Astrocyte of the cerebellum (primary cell): Measurements from ENCODE around the gene PODXL.
A peak's percentile ranks its signal among the peaks of the same experiment; 100 is the strongest.

Experiments used
- DNase-seq: peaks from one replicate; pipeline ENCODE4 v3.0.0-alpha.2; 2011; ENCODE audit warnings: low read depth
- H3K4me3 ChIP-seq: 2 replicates; pipeline ENCODE4 v1.5.1; 2011; ENCODE audit warnings: mild to moderate bottlenecking, low read depth, low read length, moderate library complexity
- CTCF ChIP-seq: IDR thresholded peaks from 2 replicates; pipeline ENCODE4 v1.5.1; 2012; ENCODE audit warnings: low read length, low read depth, moderate library complexity, mild to moderate bottlenecking; ENCODE audit errors: missing control alignments
- in situ Hi-C: cut with HindIII; loops from 2 replicates; pipeline ENCODE4 v1.10.0; 2017; ENCODE audit warnings: low sequenced_read_pairs

The PODXL gene

GRCh38 chr7:131548371-131548770 lies 8.1 kb downstream of the PODXL start:
- DNase-seq, result no peak

DNA sequence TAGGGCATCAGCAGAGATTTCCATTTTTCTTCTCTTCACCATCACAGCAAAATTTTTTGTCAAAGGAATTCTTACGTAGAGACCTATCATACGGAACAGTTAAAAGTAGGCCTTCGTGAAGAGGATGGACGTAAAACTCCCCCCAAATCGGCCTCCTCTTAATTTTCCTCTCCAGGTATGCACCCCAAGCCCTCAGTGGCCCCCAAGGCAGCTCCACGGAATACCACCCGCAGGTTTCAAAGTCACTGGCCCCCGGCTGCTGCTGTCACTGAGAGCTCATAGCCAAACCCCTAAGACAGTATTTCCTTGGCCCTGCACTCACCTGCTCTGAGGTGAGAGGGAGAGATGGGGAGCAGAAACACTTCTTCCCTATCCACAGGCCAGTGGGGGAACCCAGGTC lies 8.8 kb downstream of the PODXL start:
- no peak for DNase-seq
- TF ChIP-seq CTCF, result no peak
- in situ Hi-C loops, result no loop called here
- H3K4me3 ChIP-seq, result no peak overlapping the region

More at GRCh38 chr7:131548371-131548770, 8.1 kb downstream of the PODXL start:
- H3K4me3 ChIP-seq, result no peak overlapping the region
- no peak for TF ChIP-seq CTCF
- in situ Hi-C loops, result no loop called here

DNA sequence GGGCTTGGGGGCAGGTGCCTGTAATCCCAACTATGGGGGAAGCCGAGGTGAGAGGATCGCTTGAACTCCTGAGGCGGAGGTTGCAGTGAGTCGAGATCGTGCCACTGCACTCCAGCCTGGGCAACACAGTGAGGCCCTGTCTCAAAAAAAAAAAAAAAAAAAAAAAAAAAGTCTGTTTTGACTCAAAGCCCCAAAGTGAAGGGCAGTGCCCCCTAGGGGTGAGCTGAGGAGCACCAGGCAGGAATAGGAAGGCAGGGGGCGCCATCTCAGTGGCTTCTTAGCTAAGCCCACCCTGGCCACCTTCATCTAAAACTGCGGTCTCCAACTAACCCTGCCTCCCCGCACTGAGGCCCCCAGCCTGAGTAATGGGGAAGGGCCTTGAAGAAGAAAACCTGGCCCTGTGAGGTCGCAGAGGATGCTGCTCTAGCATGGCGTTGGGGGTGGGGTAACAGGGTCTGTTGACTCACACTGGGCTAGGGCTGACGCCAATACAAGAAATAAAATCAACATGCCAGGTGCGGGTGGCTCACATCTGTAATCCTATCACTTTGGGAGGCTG lies 9.8 kb downstream of the PODXL start:
- in situ Hi-C loops, result no loop called here
- no peak overlapping the region for H3K4me3 ChIP-seq
- no peak for DNase-seq
- peak; percentile 65 for TF ChIP-seq CTCF

- no peak for TF ChIP-seq CTCF
- H3K4me3 ChIP-seq, result no peak overlapping the region
- in situ Hi-C loops, result no loop called here
- no peak for DNase-seq
Measured at GRCh38 chr7:131546126-131546525, 10.3 kb downstream of the PODXL start.

DNA sequence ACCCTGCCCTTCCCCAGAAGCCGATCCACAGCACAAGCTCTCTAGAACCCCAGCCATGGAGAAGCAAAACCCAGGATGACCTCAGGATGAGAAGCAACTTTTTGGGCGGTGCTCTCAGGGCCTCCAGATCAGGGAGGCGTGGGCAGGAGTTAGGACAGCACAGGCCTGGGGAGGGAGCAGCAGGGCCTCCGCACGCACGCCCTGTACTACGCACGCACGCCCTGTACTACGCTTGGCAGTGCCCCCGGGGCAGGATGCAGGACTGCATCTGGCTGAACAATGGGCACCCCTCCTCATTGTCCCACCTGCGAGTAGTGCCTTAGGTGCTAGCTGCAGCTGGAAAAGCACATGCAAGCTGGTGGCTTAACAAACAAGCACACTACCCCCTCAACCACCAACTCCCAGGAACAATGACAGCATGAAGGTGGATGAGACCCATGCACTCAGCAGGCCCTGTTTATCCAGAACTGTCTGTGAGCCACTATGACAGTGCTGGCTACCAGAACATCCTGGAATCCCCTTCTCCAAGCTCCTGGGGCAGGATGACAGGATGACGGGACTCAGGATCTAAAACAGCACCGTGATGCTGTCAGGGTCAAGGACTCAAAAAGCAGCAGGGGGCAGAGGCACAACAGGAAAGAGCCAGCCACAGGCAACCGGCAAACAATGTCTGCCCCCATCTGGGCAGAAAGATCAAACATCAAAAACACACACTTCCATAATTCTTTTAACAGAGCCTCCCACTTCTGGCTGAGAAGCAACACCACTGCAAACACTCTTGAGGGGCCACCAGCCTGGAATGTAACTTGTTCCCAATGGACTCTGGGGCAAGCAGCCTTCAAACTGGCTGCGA lies 11.8 kb downstream of the PODXL start:
- no peak overlapping the region for H3K4me3 ChIP-seq
- no peak for TF ChIP-seq CTCF
- no peak for DNase-seq
- in situ Hi-C loops, result no loop called here

DNA sequence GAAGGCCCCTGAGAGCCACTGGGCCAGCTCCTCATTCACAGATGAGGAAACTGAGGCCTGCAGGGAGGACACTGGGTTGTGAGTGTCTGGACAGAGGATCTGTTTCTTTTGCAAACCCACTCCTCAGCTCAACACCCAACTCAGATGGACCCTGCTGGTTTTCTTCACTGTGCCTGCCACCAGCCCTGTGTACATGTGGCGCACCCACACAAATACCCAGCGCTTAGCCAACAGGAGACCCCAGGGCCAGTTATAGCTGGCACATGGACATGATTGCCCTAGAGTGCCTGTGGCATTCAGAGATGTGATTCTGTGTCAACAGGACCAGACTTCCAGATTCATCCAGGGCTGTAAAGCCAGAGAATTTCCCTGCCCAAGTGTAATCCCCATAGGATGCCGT lies 12.4 kb downstream of the PODXL start:
- no peak overlapping the region for H3K4me3 ChIP-seq
- in situ Hi-C loops, result no loop called here
- DNase-seq, result no peak
- no peak for TF ChIP-seq CTCF
